Lung (tissue), 12 donors: ENCODE results near the gene SLC38A6. TPM values are rescaled to one million over a fixed set of nuclear protein-coding genes. Genes with fewer than 3 reads are reported as not detected.
"Not testable (repeated sequence)": the region's sequence is repeated elsewhere in the genome, so short reads cannot be mapped to it uniquely, and the experiment has no call there.

Experiments used
- ATAC-seq: fragments of 200-7000 bp; cut with Tn5 transposase; one replicate; pipeline ENCODE4 v1.9.1; 2020; ENCODE audit warnings: moderate number of reproducible peaks; ENCODE audit not compliant: insufficient read depth, low FRiP score
- DNase-seq, 3 donors: peaks; one replicate each; pipeline ENCODE4 v3.0.0-alpha.2; 2013 to 2017
- H3K27ac ChIP-seq, 2 donors: one replicate each; pipeline ENCODE4 v1.5.1; 2013; ENCODE audit warnings: mild to moderate bottlenecking in 2 of 2, moderate library complexity in 2 of 2, control low read depth in 1 of 2, inconsistent platforms in 1 of 2, low read depth in 1 of 2, low read length in 1 of 2
- H3K27me3 ChIP-seq, 3 donors: one replicate each; pipeline ENCODE4 v1.5.1; 2013; ENCODE audit warnings: low read length in 2 of 3; ENCODE audit not compliant: control insufficient read depth in 3 of 3, insufficient read depth in 3 of 3
- H3K36me3 ChIP-seq, 4 donors: one replicate each; pipeline ENCODE4 v1.5.1; 2013; ENCODE audit warnings: low read length in 4 of 4, mild to moderate bottlenecking in 1 of 4, moderate library complexity in 1 of 4; ENCODE audit not compliant: control insufficient read depth in 4 of 4, insufficient read depth in 4 of 4
- H3K4me1 ChIP-seq, 5 donors: one replicate each; pipeline ENCODE4 v1.5.1; 2013; ENCODE audit warnings: low read length in 5 of 5, mild to moderate bottlenecking in 2 of 5, moderate library complexity in 1 of 5; ENCODE audit not compliant: control insufficient read depth in 5 of 5, insufficient read depth in 5 of 5
- H3K4me3 ChIP-seq: one replicate; pipeline ENCODE4 v1.5.1; 2013; ENCODE audit warnings: mild to moderate bottlenecking, control low read depth, moderate library complexity
- H3K9ac ChIP-seq, 2 donors: one replicate each; pipeline ENCODE4 v1.5.1; 2013; ENCODE audit warnings: low read length in 2 of 2, control low read depth in 1 of 2; ENCODE audit not compliant: insufficient read depth in 1 of 2
- H3K9me3 ChIP-seq, 4 donors: one replicate each; pipeline ENCODE4 v1.5.1; 2013; ENCODE audit warnings: low read length in 3 of 4, mild to moderate bottlenecking in 1 of 4, moderate library complexity in 1 of 4; ENCODE audit not compliant: control insufficient read depth in 4 of 4, insufficient read depth in 3 of 4
- CTCF ChIP-seq: IDR thresholded peaks from 2 replicates; pipeline ENCODE4 v1.5.1; 2012; ENCODE audit warnings: mild to moderate bottlenecking; ENCODE audit errors: control extremely low read depth, extremely low read depth
- WGBS, 2 donors: extraction: QIAGEN DNeasy Blood & Tissue Kit; methylation state at CpG; one replicate each; pipeline ENCODE4 v1.1.7; 2013; 5-methylcytosine and 5-hydroxymethylcytosine counted together
- polyA plus RNA-seq, 2 donors: library from polyadenylated mRNA; stranded (reverse); fragments of 200-250 nt; gene quantifications; one replicate each; pipeline ENCODE4 v1.2.1, GENCODE V29; 2013
- total RNA-seq, 2 donors: library from RNA; depleted of rRNA in 1 of 2; stranded (reverse); fragments of >200 nt in 1 of 2; gene quantifications; one replicate each; pipeline ENCODE4 v1.2.1, GENCODE V29; 2014 to 2021
- donor health status: control.
- donor health status: control.
- donor health status: Bipolar disorder and iron deficiency.
- donor health status: healthy.
- donor health status: DM: yes; HTN: yes; CAD: no.

Gene SLC38A6
- total and polyA plus RNA-seq, 4 donors: 10.0 to 62.4 (median 25.0) TPM

- no peaks in the 10 kb centered on the region for H3K9me3 ChIP-seq
- no peaks in the 10 kb centered on the region for H3K27me3 ChIP-seq
- no peak overlapping the region for H3K27ac ChIP-seq
- H3K36me3 ChIP-seq: peaks cover 0 to 5% (median under 1%) of the 10 kb centered on the region in 4 donors
- DNase-seq (no peak), ATAC-seq (no peak)
- peak overlapping the region in 1 of 2 donors; percentile 38 for H3K9ac ChIP-seq
- H3K4me1 ChIP-seq: no peaks in the 10 kb centered on the region
- no peak overlapping the region for H3K4me3 ChIP-seq
- no peak for TF ChIP-seq CTCF
- 93 to 94% methylated on average over 4 of the region's 4 CpGs for WGBS, 2 donors
Measured at GRCh38 chr14:61064856-61065255, 83.8 kb downstream of the SLC38A6 start.

- Histone ChIP-seq H3K4me3 (no peak overlapping the region), H3K27ac (no peak overlapping the region), H3K4me1 (no peaks in the 10 kb centered on the region), H3K27me3 (no peaks in the 10 kb centered on the region), H3K9me3 (no peaks in the 10 kb centered on the region), H3K9ac (no peak overlapping the region), H3K36me3 (peaks cover 0 to 5% (median under 1%) of the 10 kb centered on the region in 4 donors)
- ATAC-seq: no peak
- no peak for TF ChIP-seq CTCF
- DNase-seq: no peak
Measured at GRCh38 chr14:61065656-61066055, 84.6 kb downstream of the SLC38A6 start.

- not testable (repeated sequence) for ATAC-seq, H3K4me3 ChIP-seq, H3K9ac ChIP-seq, H3K4me1 ChIP-seq, H3K27me3 ChIP-seq, H3K27ac ChIP-seq, H3K36me3 ChIP-seq, DNase-seq, H3K9me3 ChIP-seq
Measured at GRCh38 chr14:61072442-61072841, 91.4 kb downstream of the SLC38A6 start.

DNA sequence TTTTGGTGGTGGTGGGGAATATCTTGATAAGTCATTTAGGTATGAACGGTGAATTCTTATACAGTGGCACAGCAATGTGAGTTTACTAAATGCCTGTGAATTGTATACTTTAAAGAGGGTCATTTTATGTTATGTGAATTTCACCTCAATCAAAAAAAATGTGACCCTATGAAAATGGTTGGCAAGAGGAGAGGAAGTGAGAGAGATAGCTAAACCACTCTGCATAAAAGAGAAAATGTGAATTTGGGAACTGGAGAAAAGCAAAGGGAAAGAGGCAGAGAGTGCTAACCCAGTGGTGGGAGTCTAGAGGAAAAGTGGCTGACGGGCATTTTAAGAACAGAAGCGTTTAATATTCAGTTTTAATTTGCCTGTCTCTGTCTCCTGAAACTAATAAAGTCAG is 93.8 kb downstream of the SLC38A6 start:
- Histone ChIP-seq H3K4me3 (no peak overlapping the region), H3K27ac (no peak overlapping the region), H3K36me3 (no peaks in the 10 kb centered on the region), H3K4me1 (no peaks in the 10 kb centered on the region), H3K9me3 (no peaks in the 10 kb centered on the region), H3K9ac (no peak overlapping the region), H3K27me3 (no peaks in the 10 kb centered on the region)
- ATAC-seq (no peak), DNase-seq (no peak)
- TF ChIP-seq CTCF: no peak
- 90 to 97% methylated on average over 3 of the region's 3 CpGs for WGBS, 2 donors
